HuH-7.5 (cell line): ENCODE measurements around the gene SRGAP2B.
"Not testable (repeated sequence)": the region's sequence is repeated elsewhere in the genome, so short reads cannot be mapped to it uniquely, and the experiment has no call there.

Experiments
- DNase-seq: peaks from one replicate; pipeline ENCODE4 v3.0.0; 2011; ENCODE audit warnings: low spot score

SRGAP2B gene

DNA sequence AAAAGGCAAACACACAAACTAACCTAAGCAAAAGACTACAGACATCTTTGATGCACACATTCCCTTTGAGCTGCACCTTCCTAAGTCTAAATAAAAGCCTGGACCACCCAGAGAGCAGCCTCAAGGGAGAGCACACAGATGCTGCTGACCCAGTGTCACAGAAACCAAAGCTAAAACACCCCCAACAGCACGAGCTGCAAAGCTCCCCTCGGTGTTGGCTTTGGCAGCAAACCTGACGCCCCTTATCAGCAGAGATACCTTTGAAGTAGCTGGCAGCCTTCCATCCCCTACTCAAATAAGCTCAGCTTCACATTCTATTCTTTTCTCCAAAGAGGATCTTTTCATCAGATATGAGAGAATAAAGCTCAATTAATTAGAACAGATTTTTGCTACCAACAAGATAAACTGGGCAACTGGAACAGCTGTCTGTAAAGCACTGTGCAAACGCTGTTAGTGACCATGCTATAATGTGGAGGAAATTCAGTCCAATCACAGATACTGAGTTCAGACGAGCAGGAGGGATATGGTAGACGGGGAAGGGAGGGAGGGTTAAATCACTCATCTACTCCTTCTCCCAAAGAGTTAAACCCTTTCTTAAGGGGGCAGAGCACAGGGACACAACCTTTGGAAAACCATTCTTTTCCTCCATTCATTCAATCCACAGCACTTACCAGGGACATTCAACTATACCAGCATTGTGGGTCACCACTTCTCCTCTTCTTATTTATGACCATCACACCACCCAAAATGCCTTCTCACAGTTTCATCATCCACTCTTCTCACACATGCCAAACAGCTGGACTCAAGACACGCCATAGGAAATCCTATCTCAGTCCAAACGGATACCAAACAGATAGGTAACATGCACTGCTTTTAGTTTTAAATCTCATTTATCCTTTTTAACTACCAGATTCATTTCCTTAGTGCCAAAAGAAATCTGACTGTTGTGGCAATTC, 148.3 kb downstream of the SRGAP2B start:
- not testable (repeated sequence) for DNase-seq

DNA sequence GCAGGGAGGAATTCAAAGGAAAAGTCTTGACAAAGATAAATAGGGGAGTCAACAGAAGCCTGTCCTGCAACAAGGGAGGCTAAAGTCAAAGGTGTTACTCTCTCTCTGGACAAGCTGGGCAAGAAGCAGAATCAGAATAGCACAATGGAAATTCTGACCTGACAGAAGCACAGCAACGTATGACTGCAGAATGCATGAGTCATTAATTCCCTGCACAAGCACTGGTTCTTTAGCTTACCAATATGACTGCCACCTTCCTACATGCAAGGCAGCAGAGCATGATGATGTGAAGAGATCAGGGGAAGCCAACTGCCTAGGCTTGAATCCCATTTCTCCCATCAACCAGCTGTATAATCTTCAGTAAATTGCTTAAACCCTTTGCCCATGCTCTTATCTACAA, 153.4 kb downstream of the SRGAP2B start:
- DNase-seq, result not testable (repeated sequence)

DNA sequence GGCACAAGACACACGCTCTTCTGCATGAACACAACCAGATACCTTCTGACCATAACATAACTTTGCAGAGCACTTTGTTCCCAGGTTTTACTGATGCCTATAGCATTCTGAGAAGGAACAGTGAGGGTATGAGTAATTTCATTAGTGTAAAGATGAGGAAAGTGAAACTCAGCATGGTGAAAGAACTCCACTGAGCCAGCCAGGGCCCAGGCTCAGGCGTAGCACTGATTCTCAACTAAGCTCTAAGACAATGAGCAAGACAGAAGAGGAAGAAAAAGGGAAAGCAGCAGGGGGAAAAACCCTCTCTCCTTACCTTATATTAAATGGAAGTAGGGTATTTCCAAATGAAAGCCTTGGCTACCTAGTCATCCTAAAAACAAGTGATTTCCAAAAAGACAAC, 155.1 kb downstream of the SRGAP2B start:
- DNase-seq, result not testable (repeated sequence)

DNA sequence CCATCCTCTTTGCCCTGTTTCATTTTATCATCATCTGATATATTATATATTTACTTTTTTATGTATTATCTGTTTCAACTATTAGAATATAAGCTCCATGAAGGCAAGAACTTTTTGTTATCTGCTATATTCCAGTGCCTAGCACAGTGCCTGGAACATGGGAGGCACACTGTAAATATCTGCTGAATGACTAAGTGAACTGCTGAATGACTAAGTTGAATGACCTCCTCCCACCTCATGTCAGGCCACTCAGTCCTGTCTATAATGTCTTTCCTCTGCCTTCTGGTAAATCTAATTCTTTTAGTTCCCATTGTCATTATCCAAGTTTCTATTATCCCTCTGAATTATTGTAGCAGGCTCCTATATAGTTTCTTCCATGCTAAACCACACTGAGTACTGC, 156.5 kb downstream of the SRGAP2B start:
- not testable (repeated sequence) for DNase-seq

DNA sequence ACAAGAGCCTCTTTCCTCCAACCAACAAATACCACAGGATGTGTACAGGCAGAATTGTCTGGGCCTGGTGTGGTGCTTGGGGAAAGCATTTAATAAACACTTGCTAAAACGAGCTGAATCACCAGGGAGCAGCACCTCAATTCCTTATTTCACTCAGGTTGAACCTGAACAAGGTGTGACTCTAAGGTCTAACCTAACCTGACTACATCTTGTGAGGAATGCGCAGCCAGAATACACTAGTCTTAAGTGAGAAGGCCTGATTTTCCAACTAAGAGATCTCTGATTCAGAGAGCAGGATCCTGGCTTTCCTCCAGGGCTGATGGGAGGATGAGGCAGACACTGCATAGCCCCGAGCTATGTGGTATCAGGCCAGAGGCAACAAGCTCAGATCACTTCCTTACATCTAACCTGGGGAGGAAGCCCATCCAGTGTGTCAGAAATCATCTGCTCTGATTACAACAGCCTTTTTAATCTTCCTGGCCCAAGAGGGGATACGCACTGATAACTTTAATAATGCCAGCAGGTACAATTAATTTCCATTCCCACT, 158.9 kb downstream of the SRGAP2B start:
- DNase-seq, result not testable (repeated sequence)

DNA sequence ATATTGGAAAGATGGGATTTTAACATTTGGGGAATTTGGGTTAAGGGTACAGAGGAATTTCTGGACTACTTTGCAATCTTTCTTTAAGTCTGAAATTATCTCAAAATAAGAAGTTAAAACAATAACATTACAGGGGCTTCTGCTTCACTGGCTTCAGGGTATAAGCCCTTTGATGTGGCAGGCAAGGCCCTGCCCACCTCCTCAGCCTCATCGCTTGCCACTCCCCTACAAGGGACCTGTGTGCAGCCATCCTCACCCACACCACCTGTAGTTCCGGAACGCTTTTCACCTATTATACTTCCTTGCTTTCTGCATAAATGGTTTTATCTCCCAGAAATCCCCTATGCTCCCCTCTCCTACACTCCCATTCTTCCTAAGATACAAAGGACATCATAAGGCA, 159.8 kb downstream of the SRGAP2B start:
- not testable (repeated sequence) for DNase-seq

DNA sequence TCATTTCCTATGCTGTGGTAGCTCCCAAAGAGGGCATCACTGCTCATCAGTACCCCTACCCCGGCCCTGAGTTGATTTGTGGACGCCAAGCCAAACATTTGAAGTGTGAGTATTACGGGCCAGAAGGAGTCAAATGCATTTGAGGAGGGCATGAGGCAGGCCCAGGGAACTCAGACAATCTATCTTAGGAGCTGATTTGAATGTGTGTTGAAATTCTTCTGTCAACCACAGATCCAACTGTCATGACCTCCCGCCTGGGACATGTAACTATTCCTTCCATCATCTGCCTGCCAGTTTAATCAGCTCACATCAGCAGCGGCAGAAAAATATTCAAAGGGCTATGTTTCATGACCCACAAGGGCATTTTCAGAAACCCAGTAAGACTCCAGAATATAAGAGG, 162.1 kb downstream of the SRGAP2B start:
- DNase-seq, result not testable (repeated sequence)

DNA sequence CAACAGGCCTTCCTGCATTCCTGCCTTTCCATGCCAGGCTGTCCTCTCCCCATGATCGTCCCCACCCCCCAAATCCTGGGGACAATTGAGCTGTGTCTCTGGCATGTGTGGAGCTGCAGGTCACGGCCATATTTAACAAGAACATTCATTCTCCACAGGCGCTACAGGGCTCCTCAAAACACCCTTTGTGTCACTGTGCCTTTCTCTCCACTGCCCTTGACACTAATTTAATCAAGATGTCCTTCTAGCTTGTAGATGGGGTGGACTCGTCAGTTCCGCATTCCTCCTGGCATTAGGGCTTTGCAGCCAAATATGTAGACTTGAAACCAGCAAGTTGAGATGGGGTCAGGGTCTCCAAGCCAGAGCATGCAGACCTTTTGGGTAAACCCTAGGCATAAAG, 163.0 kb downstream of the SRGAP2B start:
- DNase-seq, result not testable (repeated sequence)

DNA sequence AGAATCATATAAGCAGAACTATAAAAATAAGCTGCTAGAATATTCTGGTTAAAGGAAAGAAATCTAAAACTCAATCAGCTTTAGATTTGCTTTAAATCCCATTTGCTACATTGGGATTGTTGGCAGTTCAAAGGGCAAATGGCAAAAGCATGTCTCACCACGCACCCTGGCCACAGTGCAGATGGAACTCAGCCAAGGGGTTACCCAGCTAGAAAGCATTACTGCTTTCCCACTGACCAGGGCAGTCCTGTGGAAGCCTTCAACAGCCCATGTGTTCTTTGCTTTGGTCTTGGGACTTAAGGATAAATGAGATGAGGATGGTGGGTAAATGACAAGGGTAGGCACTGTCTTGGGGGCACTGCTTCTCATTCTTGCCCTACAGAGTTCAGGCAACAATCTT, 163.6 kb downstream of the SRGAP2B start:
- DNase-seq, result not testable (repeated sequence)

DNA sequence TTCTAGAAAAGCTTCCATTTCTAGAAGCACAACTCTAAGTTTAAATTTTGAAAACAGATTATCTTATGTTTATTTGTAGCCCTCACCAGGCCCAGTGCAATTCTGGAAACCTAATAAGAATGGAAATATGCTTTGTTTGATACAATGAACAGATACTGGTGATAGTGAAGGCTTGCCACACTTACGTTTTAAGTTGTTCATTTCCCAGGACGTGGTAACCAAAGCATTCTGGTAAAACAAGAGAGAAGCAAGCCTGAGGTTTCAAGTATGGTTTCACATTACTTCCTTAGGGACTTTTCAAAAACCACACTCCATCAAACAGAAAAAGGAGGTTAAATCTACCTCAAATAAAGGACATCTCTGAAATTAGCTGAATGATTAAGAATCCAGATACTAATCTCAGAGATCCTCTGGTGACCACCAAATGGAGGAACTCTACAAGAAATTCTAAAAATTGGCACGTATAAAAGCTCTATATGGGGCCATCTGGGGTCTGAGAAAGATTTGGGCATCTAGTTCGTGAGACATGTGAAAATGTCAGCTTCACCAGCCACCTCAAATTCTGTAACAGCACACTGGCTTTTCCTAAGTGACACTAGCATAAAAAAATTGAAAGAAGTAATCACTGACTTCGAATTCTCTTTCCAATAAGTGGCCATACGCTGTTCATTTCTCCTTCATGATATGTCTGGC, 164.9 kb downstream of the SRGAP2B start:
- DNase-seq, result not testable (repeated sequence)

DNA sequence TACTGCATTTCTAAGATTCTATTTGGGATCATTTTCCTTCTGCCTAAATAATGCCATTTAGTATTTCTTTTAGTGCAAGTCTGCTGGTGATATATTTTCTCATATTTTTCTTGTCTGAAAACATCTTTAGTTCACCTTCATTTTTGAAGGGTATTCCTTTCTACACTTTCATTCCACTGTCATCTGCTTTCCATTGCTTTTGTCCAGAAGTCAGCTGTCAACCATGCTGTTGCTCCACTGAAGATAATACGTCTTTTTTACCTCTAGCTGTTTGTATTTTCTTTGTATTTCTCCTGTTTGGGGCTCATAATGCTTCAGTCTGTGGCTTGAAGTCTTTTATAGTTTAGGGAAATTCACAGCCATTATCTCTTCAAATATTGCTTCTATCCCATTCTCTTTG, 167.8 kb downstream of the SRGAP2B start:
- DNase-seq, result not testable (repeated sequence)

DNA sequence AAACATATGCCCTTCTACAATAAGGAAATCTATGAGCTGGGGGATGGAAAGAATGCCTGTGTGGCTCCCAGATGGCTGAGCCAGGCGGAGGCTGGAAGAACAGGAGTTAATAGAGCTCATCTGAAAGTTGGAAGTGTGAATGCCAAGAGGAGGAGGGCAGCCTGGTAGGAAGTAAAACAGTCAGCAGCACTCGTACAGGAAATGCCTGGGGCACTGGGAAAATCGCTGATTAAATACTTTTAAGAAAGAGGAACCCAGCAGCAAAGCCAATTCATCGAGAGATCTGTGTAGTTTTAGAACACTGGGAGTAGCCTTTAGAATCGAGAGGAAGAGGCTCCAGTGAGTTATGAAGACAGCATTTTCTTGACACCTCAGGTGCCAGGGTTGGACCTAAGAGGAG, 171.5 kb downstream of the SRGAP2B start:
- DNase-seq, result not testable (repeated sequence)

DNA sequence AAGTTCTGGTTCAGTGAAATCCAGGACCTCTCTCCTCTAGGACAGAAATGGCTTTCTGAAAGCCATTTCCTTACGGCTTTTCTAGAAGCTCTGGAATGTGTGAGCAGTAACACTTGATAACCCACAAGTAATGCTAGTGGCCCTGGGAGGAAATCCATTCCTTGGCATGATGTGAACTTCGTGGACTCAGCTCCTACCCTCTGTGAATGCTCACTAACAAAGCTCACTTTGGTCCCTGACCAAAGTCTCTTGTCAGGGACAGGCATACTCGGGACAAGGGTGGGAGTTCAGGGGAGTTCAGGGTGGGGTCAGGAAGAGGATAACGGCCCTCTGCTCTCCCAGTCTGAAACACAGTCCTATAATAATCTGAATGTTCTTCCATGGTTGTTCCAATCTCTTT, 172.3 kb downstream of the SRGAP2B start:
- not testable (repeated sequence) for DNase-seq

DNA sequence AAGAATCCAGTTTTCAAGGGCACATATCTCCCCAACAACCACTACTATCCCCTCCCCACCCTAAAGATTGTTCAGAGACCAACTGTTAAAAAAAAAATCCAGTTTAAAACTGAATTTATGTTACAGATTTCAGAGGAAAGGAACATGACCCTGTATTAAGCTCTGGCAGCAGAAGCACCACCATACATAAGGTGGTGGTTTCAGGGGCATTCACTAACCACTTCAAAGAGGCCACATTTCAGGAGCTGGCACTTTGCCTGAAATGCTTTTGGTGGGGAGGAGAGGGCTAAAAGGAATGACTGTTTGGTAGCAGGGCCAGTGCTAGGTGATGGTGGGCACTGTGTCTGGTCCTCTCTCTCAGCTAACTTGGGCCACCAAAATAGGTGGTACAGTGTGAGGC, 176.0 kb downstream of the SRGAP2B start:
- DNase-seq, result not testable (repeated sequence)

DNA sequence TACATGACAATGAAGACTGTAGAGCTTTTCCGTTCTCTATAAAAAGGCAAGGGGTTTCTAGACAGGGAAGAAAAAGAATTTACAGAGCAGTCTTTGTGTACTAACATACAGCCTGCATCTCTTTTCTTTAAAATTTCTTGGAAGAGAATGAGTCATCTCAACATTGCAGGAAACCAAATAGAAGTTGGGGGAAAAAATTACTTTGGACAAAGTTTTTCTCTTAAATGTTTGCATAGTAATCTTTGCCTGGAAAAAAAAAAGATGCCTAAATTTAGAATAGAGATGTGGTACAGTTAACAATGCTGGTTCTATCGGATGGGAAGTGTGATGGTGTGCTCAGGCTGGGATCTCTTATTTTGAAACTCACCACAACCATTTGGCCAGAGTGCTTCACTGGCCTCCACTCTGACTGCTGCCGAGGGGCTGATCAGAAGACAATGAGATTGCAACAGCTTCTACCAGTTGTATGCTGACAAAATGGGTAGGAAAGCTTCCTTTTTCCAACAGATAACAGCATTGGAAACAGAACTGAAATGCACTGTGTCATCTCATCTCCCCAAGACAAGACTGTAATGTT, 177.0 kb downstream of the SRGAP2B start:
- DNase-seq, result not testable (repeated sequence)

DNA sequence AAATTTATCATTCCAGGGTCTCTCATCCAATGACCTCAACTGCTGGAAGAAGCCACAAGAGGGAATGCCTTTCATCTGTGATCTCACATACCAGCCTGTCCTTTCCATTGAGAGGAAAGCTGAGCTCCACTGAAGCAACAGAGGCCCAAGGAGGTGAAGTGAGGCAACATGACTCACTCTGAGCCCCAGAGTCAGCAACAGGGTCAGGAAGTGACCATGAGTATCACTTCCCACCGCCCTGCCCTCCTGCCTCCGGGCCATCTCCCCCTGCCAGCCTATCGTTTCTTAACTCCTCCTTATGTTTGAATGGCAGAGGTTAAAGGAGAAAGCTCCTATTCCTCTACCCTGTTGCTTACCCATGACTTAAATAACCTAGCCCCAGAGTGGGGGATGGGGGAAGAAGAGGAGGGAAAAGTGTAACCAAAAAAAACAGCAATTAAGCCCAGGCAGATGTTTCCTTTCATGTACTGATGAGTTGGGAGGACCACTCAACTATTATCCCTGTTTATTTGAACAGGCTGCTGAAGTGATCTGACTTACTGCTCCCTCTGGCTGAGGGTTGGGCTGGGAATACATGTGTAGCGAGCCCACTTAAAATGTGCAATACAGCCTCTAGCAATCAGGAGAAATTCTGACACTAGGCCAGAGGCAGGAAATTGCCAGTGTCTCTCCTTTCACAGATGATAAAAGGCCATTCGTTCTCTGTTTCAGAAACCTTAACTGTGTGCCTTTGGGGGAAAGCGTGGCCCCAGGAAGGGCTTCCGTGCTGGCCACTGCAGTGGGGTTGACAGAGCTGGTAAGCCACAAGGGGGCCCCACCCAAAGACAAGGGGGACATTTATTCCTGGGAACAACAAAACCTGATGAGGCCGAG, 177.7 kb downstream of the SRGAP2B start:
- not testable (repeated sequence) for DNase-seq

DNA sequence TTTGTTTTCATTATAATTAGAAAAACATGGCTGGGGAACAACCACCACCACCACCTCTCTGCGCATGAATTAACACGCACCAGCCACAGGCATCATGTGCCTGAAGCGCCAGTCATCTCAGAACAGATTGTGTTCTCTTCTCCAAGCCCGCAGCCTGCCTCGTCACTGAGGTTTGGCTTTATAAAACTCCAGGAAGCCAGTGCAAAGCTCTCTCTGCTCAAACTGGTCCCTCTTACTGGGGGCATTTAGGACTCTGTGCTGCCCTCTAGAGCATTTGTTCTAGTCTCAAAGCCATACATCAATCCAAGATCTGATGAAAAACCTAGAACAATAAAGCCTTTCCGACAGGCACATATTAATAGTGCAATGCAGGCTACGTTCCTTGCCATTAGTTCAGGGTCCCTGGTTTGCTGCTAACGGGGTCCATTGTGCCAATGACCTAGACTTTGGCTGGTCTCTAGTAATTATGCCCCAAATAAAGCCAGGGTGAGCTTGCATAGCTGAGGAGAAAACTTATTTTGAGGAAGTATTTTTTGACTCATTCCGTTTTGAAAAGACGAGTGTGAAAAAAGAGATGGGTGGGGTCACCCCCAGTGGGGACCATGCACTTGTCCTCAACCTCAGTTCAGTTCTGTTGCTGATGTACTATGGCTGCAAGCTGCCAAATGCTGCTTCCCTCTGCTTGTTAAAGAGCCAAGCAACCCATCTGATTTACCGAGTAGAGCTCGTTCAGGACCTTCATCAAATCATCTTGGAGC, 181.0 kb downstream of the SRGAP2B start:
- DNase-seq, result not testable (repeated sequence)

DNA sequence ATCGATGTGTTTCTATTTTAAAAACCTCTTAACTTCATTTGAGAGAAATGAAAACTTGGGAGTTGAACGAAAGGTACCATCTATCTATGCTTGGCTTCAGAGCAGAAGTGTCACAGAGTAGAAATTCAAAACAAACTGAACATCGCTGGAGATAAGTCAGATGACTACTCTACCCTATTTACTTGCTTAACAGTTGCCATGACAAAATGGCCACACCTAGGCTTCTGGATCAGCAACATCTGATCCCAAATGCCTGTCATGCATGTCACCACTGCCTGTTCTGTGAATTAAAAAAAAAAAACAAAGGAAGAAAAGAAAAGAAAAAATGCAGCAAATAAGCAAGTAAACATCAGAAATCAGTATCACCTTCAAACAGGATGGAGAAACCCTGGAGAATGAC, 181.7 kb downstream of the SRGAP2B start:
- not testable (repeated sequence) for DNase-seq

DNA sequence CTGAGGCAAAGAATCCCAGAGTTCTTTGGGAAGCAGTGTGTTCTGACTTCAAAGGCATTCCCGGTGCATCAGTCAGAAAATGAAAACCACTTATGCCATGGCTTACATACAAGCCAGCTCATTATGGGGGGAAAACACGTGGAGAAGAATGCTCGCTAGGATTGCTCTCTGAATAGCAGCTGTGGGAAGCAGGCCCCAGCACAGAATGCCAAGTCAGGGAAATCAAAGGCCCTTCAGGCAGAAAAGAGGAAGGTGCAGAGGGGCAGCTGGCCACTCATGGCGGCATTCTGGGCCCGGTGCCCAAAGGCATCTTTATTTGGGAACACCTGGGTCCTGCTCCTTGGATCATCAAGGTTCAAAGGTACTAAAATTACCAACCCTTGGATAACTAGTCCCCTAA, 184.4 kb downstream of the SRGAP2B start:
- DNase-seq, result not testable (repeated sequence)

DNA sequence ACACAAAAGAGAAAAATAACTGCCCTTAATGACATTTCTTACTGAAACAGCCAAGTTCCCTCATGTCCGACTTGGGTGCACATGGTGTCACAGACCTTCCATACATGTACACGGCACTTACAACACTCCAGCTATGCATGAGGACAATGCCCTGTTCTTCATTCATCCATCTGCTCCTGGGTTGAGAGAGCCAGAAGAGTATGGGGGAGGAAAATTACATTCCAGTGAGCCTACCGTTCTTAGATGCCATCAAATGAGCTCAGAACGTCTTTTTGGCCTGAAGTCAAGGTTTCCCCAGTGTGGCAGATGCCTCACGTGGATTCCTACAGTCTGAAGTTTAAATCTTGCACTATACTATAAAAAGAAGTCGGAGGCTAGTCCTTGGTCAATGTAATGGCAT, 194.3 kb downstream of the SRGAP2B start:
- DNase-seq, result not testable (repeated sequence)
